ENCODE data around the gene CD22.

GRCh38 chr19:35322014-35322413 lies 7.0 kb upstream of the CD22 start:
- TF ChIP-seq EZH2 (IDR thresholded peaks at IDR 0.05) (no peak), POLR2AphosphoS5 (IDR thresholded peaks at IDR 0.05; ENCODE audit: borderline replicate concordance, low read depth, low read length) (no peak), FOXP2 (optimal IDR thresholded peaks at IDR 0.05; ENCODE audit: control extremely low read depth, extremely low read length, insufficient read depth) (no peak)

Data from SK-N-MC (cell line).